ENCODE measurements around the gene TLE2.
"Not testable (repeated sequence)": the region's sequence is repeated elsewhere in the genome, so short reads cannot be mapped to it uniquely, and the experiment has no call there.

The TLE2 gene

DNA sequence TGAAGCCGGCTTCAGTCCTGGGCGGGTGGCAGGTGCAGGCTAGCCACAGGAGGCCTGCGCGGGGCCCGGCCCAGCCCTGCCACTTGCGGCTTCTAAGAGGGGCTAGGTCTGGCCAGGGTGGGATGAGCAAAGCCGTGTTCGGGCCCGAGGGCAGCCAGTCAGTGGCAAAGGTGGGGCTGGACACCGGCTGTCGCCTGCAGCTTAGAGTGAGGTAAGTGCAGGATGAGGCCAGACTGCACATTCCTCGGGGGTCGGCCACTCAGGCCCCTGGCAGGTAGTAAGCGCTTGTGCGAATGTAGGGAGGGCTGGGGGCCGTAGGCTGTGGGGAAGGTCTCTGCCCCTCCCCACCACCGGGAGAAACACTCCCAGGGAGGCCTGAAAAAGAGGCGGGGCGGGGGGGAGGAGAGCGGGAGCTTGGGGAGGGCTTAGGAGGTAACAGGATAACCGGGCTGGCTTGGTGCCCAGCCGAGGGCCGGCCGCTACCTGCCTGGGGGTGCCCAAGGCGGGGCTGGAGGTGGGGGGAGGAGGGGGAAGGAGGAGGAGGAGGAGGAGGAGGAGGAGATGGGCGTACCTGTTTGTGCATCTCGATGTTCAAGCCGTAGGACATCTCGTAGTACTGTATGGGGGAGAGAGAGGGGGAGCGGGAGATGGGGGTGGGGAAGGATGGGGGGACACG, 26.8 kb upstream of the TLE2 start:
- FAIRE-seq = no peak

- no peak for FAIRE-seq
These were observed 26.1 kb upstream of the TLE2 start for GRCh38 chr19:3054972-3055740.

GRCh38 chr19:3054265-3054971, 25.3 kb upstream of the TLE2 start:
- FAIRE-seq = no peak

DNA sequence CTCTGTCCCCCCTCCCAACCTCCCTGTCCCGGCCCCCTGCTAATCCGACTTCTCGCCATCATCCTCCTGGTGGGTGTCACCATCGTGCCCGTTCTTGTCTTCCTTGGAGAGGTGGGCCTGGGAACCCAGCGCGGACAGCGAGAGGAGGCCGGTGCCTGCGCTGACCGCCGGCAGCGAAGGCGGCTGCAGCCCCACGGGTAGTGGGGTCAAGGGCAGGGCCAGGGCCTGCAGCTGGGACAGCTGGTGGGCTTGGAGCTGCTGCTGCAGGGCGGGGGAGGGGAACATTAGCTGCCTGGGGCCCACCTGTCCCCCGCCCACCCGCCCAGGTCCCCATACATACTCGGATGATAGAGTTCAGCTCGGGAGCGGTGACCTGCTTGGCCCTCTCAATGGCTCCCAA, 24.7 kb upstream of the TLE2 start:
- FAIRE-seq = no peak

GRCh38 chr19:3053218-3053621, 24.1 kb upstream of the TLE2 start:
- no peak for FAIRE-seq

- FAIRE-seq = not testable (repeated sequence)
These were observed 20.9 kb upstream of the TLE2 start for GRCh38 chr19:3050016-3050415.

GRCh38 chr19:3049089-3049488, 20.0 kb upstream of the TLE2 start:
- FAIRE-seq = no peak

GRCh38 chr19:3048190-3048533, 19.1 kb upstream of the TLE2 start:
- no peak for FAIRE-seq

GRCh38 chr19:3047496-3048189, 18.6 kb upstream of the TLE2 start:
- no peak for FAIRE-seq

GRCh38 chr19:3046698-3047495, 17.8 kb upstream of the TLE2 start:
- FAIRE-seq = no peak

DNA sequence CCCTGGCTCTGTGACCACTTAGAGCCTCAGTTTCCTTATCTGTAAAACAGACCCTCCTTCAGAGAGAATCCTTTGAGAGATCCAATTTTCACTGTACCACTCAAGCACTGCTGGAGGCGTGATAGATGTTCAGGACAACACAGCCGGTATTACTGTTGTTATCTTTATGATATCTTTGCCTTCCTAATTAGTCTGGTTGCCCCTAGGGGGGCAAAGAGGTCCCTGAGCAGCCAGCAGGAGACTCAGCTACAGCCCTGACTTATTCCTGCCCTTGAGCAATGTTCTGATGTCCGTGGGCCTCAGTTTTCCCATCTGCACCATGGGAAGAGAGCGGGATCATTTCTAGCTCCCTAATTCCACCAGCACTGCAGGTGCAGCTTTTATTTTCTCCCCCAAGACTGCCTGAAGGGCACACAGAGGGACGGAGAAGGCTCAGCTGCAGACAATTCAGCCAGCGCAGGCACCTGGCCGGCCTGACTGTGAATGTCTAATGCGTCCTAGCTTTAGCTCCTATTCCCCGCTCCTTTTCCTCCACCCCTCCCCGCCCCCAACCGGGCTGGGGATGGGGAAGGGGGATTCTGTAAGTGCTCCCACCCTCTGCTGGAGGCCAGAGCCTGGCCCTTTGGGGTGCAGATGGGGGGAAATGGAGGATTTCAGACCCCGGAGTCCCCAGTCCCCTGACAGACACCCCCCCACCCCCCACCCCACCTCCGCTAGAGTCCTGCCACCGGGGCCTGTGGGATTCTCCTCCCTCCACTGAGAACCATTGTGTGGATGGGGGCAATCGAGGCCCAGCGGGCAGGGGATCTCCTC, 17.0 kb upstream of the TLE2 start:
- no peak for FAIRE-seq

DNA sequence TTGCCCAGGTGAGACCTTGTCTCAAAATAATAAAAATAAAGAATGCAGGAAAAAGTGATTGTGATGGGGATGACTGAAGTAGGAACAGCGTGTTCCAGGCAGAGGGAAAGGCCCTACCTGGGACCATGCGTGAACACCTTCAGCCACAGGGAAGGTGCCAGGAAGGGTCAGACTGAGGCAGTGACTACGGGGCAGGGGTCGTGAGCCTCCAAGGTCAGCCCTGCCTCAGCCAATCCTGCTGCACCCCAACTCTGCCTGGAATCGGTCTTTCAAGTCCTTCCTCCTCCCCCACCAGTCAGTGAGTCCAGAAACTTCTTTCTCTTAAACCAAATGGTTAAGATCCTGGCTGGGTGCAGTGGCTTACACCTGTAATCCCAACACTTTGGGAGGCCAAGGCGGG, 16.1 kb upstream of the TLE2 start:
- FAIRE-seq = no peak

DNA sequence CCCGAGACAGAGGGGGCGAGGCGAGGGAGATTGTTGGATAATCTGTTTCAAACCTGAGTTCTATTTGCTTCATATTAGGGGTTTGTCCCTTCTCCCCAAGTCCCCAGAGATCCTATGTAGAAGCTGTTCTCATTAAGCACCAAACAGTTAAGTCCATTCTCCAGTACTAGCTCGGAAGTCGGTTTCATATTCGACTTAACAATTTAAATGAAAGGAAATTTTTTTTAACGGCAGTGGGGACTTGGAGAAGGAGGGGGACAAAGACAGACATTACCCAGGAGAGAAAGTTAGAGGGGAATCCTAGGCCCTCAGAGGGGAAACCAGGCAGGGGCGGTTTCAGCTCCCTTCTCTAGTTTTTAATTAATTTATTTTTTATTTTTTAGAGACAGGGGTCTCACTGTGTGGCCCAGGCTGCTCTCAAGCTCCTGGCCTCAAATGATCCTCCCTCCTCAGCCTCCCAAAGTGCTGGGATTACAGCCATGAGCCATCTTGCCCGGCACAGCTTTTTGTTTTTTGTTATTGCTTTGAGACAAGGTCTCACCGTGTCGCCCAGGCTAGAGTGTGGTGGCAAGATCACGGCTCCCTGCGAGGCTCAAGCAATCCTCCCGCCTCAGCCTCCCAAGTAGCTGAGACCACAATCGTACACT, 13.7 kb upstream of the TLE2 start:
- no peak for FAIRE-seq

GRCh38 chr19:3041761-3042620, 12.9 kb upstream of the TLE2 start:
- no peak for FAIRE-seq

DNA sequence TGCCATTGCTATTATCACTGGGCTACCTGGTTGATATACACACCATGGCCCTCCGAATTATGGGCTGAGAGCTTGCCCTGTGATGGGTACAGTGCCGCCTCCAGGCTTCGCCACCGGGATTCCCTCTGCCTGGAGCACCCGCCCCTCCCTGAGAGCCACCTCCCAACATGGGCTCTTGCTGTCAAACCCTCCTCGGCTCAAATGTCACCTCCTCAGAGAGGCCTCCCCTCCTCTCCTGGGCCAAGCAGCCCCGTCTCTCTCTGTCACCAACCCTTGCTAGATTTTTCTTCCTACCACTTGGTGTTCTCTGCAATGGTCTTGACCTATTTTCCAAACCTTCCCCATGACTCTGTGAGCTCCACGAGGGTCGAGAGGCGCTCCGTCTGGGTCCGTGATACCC, 12.2 kb upstream of the TLE2 start:
- FAIRE-seq = no peak

DNA sequence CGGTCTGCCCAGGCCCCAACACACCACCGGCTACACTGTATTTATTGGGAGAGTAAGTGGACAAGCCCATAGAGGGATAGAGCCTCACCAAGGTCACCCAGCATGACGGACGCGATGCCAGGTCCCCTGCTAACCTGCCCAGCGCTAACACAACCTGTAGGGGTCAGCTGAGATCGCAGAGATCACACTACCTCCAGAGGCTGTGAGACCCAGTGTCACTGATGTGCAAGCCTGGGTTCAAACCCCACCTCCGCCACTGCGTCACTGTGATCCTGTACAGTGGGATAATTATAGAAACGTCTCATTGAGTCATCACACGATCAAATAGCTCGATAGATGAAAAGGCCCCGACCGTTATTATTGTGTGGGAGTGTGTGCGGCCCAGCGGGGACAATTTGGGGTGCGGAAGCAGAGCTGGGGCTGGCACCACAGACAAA, 10.6 kb upstream of the TLE2 start:
- no peak for FAIRE-seq

DNA sequence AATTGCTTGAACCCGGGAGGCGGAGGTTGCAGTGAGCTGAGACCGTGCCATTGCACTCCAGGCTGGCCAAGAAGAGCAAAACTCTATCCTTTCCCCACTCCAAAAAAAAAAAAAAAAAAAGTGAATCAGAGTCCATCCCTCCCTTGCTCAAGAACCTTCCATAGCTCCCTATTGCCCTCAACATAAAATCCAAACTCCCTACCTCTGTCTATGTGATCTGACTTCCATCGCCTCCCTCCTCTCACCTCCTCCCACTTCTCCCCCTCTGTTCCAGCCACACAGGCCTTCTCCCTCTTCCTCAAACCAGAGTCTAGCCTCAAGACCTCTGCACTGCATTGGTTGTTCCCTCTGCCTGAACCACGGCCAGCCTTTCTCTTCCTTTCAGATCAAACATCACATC, 10.0 kb upstream of the TLE2 start:
- no peak for FAIRE-seq

DNA sequence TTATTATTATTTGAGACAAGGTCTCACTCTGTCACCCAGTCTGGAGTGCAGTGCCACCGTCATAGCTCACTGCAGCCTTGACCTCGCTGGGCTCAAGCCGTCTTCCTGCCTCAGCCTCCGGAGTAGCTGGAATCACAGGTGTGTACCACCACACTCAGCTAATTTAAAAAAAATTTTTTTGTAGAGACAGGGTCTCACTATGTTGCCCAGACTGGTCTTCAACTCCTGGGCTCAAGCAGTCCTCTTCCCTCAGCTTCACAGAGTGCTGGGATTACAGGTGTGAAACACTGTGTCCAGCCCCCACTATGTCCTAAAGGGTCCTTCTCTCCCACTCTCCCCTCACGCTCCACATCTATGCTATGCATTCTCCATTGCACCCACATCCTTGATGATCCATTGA, 9.1 kb upstream of the TLE2 start:
- FAIRE-seq = no peak

- not testable (repeated sequence) for FAIRE-seq
These were observed 8.0 kb upstream of the TLE2 start for GRCh38 chr19:3036977-3037544.
